Uterus (tissue), 4 donors: ENCODE measurements around the gene ZSWIM3. TPM values are rescaled to one million over a fixed set of nuclear protein-coding genes. Genes with fewer than 3 reads are reported as not detected.

Source experiments
- DNase-seq, 2 donors: peaks; one replicate each; pipeline ENCODE4 v3.0.0-alpha.2; 2019 to 2020
- H3K27ac ChIP-seq, 2 donors: fragments of 200-600 bp; sonication (generic); 1 replicate in 1 of 2; 2 replicates in 1 of 2; pipeline ENCODE4 v1.5.1; 2016 to 2018
- H3K27me3 ChIP-seq, 2 donors: fragments of 200-600 bp; sonication (generic); one replicate each; pipeline ENCODE4 v1.5.1; 2018 to 2019; ENCODE audit warnings: control low read depth in 1 of 2
- H3K36me3 ChIP-seq, 2 donors: fragments of 200-600 bp; sonication (generic); one replicate each; pipeline ENCODE4 v1.5.1; 2019; ENCODE audit warnings: control low read depth in 1 of 2
- H3K4me1 ChIP-seq, 2 donors: fragments of 200-600 bp; sonication (generic); one replicate each; pipeline ENCODE4 v1.5.1; 2018 to 2019; ENCODE audit warnings: control low read depth in 1 of 2
- H3K4me3 ChIP-seq, 2 donors: fragments of 200-600 bp; sonication (generic); 1 replicate in 1 of 2; 2 replicates in 1 of 2; pipeline ENCODE4 v1.5.1; 2018 to 2019; ENCODE audit warnings: mild to moderate bottlenecking in 1 of 2
- H3K9me3 ChIP-seq, 2 donors: fragments of 200-600 bp; sonication (generic); one replicate each; pipeline ENCODE4 v1.5.1; 2019; ENCODE audit warnings: control low read depth in 1 of 2
- POLR2A ChIP-seq, 2 donors: fragments of 450-650 bp; IDR thresholded peaks; one replicate each; pipeline ENCODE4 v1.6.1; 2016; ENCODE audit warnings: antibody characterized with exemption in 2 of 2, mild to moderate bottlenecking in 1 of 2, moderate library complexity in 1 of 2
- intact Hi-C: fragments of 100-400 bp; cut with DNase I; formaldehyde crosslinking; loops from one replicate; pipeline ENCODE4 v1.15.1; 2023; ENCODE audit warnings: low total_unique reads
- total RNA-seq, 4 donors: library from RNA; depleted of rRNA in 3 of 4; stranded (reverse); fragments of >200 nt in 3 of 4; gene quantifications; one replicate each; pipeline versions ENCODE4 v1.1.0 to v1.2.4, GENCODE V29; 2014 to 2023
- TF ChIP-seq, protein P1 (sequence below), 4 experiments: fragments of 200-600 bp in 2 of 4; fragments of 450-650 bp in 2 of 4; sonication (generic) in 2 of 4; IDR thresholded peaks; one replicate each; pipeline ENCODE4 v1.5.1; 2016 to 2019; ENCODE audit warnings: antibody characterized with exemption in 4 of 4, mild to moderate bottlenecking in 2 of 4, moderate library complexity in 1 of 4
- donor health status: DM: yes; HTN: yes; CAD: no.

Gene ZSWIM3
- total RNA-seq, 4 donors from 2014 or later = 3.1 to 9.2 (median 4.3) TPM

DNA sequence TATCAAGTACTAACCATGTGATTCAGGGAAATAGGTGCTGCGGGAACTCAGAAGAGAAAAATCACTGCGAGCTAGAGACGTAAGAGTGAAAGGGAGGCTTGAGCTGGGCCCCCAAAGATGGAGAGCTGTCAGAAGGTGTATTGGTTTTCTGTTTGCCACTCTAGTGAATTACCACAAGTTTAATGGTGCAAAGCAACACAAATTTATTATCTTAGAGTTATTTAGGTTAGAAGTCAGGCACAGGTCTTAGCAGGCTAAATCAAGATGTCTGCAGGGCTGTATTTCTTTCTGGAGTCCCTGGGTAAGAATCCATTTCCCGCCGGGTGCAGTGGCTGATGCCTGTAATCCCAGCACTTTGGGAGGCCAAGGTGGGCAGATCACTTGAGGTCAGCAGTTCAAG, 2.5 kb downstream of the ZSWIM3 start:
- Histone ChIP-seq H3K4me3 (no peak overlapping the region), H3K27ac (no peak overlapping the region), H3K27me3 (no peaks in the 10 kb centered on the region), H3K9me3 (no peaks in the 10 kb centered on the region), H3K36me3 (no peaks in the 10 kb centered on the region), H3K4me1 (peaks cover 5 to 10% of the 10 kb centered on the region in 2 donors)
- DNase-seq = no peak
- TF ChIP-seq, protein P1, sequence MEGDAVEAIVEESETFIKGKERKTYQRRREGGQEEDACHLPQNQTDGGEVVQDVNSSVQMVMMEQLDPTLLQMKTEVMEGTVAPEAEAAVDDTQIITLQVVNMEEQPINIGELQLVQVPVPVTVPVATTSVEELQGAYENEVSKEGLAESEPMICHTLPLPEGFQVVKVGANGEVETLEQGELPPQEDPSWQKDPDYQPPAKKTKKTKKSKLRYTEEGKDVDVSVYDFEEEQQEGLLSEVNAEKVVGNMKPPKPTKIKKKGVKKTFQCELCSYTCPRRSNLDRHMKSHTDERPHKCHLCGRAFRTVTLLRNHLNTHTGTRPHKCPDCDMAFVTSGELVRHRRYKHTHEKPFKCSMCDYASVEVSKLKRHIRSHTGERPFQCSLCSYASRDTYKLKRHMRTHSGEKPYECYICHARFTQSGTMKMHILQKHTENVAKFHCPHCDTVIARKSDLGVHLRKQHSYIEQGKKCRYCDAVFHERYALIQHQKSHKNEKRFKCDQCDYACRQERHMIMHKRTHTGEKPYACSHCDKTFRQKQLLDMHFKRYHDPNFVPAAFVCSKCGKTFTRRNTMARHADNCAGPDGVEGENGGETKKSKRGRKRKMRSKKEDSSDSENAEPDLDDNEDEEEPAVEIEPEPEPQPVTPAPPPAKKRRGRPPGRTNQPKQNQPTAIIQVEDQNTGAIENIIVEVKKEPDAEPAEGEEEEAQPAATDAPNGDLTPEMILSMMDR (IDR thresholded peaks at IDR 0.05) = no peak
- TF ChIP-seq POLR2A (IDR thresholded peaks at IDR 0.05) = no peak
- intact Hi-C loops = no loop called here

DNA sequence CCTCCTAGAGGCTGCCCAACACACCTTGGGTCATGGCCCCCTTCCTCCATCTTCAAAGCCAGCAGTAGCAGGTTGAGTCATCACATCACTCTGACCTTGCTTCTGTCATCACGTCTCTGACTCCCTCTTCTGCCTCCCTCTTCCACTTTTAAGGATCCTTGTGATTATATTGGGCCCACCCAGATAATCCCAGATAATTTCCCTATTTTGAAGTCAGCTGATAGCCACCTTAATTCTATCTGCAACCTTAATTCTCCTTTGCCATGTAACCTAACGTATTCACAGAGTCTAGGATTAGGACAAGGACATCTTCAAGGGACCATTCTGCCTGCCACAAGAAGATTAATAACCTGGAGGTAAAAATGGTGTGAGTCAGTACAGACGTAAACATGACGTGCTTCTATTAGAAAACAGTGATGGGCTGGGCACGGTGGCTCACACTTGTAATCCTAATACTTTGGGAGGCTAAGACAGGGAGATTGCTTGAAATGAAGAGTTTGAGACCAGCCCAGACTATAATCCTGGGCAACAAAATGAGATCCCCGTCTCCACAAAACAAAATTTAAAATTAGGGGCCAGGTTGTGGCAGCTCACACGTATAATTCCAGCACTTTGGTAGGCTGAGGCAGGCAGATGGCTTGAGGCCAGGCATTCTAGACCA, 3.3 kb downstream of the ZSWIM3 start:
- H3K27me3 ChIP-seq = no peaks in the 10 kb centered on the region
- intact Hi-C loops = no loop called here
- no peak overlapping the region for H3K27ac ChIP-seq
- peaks cover 0 to 10% of the 10 kb centered on the region in 2 donors for H3K4me1 ChIP-seq
- no peak for DNase-seq
- TF ChIP-seq, protein P1 (IDR thresholded peaks at IDR 0.05) = no peak
- no peak for TF ChIP-seq POLR2A (IDR thresholded peaks at IDR 0.05)
- no peak overlapping the region for H3K4me3 ChIP-seq
- no peaks in the 10 kb centered on the region for H3K9me3 ChIP-seq
- H3K36me3 ChIP-seq = no peaks in the 10 kb centered on the region

DNA sequence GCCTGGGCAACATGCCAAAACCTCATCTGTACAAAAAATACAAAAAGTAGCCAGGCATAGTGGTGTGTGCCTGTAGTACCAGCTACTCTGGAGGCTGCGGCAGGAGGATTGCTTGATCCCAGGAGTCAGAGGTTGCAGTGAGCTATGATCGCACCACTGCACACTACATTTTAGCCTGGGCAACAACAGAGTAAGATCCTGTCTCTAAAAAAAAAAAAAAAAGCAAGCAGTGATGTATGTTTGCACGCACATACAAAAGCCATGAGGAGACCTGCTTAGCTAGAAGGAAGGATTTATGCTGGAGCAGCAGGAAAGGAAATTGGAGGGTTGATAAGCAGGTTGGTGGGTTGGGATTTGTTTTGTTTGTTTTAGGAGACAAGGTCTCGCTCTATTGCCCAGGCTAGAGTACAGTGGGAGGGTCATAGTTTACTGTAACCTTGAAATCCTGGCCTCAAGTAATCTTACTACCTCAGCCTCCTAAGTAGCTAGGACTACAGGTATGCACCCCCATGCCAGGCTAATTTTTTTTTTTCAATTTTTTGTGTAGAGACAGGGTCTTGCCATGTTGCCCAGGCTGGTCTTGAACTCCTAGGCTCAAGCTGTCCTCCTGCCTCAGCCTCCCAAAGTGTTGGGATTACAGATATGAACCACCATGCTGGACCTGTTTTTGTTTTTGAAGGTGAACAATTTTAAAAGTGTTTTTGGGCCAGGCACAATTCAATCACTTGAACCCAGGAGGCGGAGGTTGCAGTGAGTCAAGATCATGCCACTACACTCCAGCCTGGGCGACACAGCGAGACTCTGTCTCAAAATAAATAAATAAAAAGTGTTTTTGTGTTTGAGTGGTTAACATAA, 4.0 kb downstream of the ZSWIM3 start:
- no peak for TF ChIP-seq POLR2A (IDR thresholded peaks at IDR 0.05)
- TF ChIP-seq, protein P1 (IDR thresholded peaks at IDR 0.05) = no peak

DNA sequence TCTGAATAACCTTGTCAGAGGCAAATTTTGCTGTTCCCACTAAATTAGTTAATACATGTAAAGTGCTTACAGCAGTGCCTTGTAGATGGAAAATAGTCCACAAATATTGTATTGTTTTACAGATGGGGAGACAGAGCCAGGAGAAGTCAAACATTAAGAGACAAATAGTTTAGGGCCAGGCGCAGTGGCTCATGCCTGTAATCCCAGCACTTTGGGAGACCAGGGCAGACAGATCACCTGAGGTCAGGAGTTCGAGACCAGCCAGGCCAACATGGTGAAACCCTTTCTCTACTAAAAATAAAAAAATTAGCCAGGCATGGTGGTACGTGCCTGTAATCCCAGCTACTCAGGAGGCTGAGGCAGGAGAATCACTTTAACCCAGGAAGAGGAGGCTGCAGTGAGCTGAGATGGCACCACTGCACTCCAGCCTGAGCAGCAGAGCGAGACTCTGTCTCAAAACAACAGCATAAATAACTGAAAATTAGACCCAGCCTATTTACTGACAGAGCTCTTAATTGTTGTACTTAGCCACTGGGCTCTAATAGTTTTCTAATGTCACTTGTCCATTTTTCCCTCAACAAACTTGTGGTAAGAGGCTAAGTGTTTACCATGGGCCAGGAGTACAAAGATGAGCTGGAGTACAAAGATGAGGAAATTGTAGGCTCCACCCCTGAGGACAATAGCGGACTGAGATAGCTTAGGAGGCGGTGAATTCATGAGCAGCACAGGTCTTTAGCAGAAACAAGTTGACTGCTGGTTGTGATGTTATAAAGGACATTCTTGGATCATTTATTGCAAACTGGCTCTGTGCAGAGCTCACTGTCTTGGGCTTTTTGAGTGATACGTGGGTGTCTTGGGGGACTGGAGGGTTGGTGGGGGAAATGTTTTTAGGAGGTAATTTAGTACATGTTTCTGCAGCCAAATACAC, 6.4 kb downstream of the ZSWIM3 start:
- Histone ChIP-seq H3K27me3 (no peaks in the 10 kb centered on the region), H3K9me3 (no peaks in the 10 kb centered on the region), H3K4me3 (no peak overlapping the region), H3K27ac (no peak overlapping the region), H3K4me1 (no peaks in the 10 kb centered on the region), H3K36me3 (no peaks in the 10 kb centered on the region)
- TF ChIP-seq POLR2A (IDR thresholded peaks at IDR 0.05) = no peak
- TF ChIP-seq, protein P1 (IDR thresholded peaks at IDR 0.05) = no peak
- intact Hi-C loops = no loop called here
- DNase-seq = no peak

More for the DNA sequence above, 4.0 kb downstream of the ZSWIM3 start:
- no peaks in the 10 kb centered on the region for H3K36me3 ChIP-seq
- H3K4me1 ChIP-seq = peaks cover 0 to 3% of the 10 kb centered on the region in 2 donors
- H3K4me3 ChIP-seq = no peak overlapping the region
- no peaks in the 10 kb centered on the region for H3K27me3 ChIP-seq
- no peak overlapping the region for H3K27ac ChIP-seq
- no peaks in the 10 kb centered on the region for H3K9me3 ChIP-seq
- DNase-seq = no peak
- intact Hi-C loops = no loop called here
